Rectal smooth muscle tissue (tissue), 1 donor: Measurements from ENCODE around the gene VPS26A.

ENCODE experiments used
- H3K27ac ChIP-seq: one replicate; pipeline ENCODE4 v1.7.0; 2013; ENCODE audit warnings: low read depth, low read length, inconsistent platforms
- H3K27me3 ChIP-seq: one replicate; pipeline ENCODE4 v1.7.0; 2013; ENCODE audit warnings: low read length; ENCODE audit not compliant: control insufficient read depth, insufficient read depth
- H3K36me3 ChIP-seq: one replicate; pipeline ENCODE4 v1.7.0; 2013; ENCODE audit warnings: low read length; ENCODE audit not compliant: control insufficient read depth, insufficient read depth
- H3K4me1 ChIP-seq: one replicate; pipeline ENCODE4 v1.7.0; 2013; ENCODE audit warnings: low read length; ENCODE audit not compliant: control insufficient read depth, insufficient read depth
- H3K4me3 ChIP-seq: one replicate; pipeline ENCODE4 v1.7.0; 2013; ENCODE audit warnings: low read length
- H3K9ac ChIP-seq: one replicate; pipeline ENCODE4 v1.7.0; 2013; ENCODE audit warnings: low read length

The VPS26A gene

DNA sequence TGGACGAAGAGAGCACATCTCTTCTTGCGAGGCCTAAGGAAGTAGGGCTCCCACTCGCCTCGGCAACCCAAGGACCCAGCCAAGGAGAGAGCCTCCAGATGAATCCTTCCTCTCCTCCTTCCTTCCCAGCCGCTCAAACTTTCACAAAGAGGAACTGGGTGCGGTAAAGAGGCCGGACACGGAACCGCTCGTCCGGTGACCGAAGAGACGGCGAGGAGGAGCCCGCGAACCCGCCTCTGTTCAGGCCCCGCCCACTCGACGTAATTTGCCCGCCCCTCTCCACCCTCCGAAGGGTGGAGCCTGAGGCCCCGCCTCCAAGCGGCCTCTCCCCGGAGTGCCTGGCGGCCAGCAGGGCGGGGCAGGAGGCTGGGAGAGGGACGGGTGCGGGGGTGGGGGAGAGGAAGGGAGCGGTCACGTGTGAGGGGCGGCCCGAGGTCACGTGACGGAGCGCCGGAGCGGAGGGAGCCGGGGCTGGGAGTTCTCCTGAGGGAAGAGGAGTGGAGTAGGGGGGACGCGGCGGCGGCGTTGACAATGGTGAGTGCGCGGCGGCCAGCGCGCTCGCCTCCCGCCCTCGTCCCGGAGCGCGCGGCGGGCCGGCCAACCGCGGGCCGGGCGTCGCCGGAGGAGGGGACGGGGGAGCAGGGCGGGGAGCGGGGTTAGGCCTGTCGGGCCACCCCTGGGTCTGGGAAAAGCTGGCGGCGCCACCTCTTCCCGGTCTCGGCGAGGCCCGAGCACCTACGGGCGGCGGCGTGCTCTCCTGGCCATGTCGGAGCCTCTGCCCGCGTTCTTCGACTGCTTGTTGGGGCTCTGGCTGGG, at the start of gene VPS26A:
Gene VPS26A, plus strand, starts transcription at position 432 of the 816 bp plus-strand sequence. Its CDS starts 100 bp downstream, at position 532.
- peak within 1 kb of the TSS; percentile 99 for H3K27ac ChIP-seq
- peak within 1 kb of the TSS; percentile 98 for H3K9ac ChIP-seq
- H3K27me3 ChIP-seq: no peaks in the 10 kb centered on the region
- peak within 1 kb of the TSS; percentile 90 for H3K4me3 ChIP-seq
- no peaks in the 10 kb centered on the region for H3K36me3 ChIP-seq
- peaks cover 7% of the 10 kb centered on the region for H3K4me1 ChIP-seq

DNA sequence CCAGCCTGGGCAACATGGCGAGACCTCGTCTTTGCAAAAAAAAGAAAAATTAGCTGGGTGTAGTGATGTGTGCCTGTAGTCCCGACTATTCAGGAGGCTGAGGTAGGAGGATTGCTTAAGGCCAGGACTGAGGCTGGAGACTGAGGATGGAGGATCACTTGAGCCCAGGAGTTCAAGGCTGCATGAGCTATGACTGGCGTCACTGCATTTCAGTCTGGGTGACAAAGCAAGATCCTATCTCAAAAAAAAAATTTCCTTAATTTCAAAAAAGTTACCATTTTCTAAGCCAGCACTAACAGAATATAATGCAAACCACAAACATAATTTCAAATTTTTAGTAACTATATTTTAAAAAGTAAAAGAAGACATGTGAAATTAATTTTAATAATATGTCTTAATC, 49.4 kb upstream of the VPS26A start:
- no peak overlapping the region for H3K9ac ChIP-seq
- no peak overlapping the region for H3K27ac ChIP-seq
- H3K36me3 ChIP-seq: no peaks in the 10 kb centered on the region
- H3K4me3 ChIP-seq: no peak overlapping the region
- no peaks in the 10 kb centered on the region for H3K4me1 ChIP-seq
- no peaks in the 10 kb centered on the region for H3K27me3 ChIP-seq

- Histone ChIP-seq H3K4me1 (no peaks in the 10 kb centered on the region), H3K9ac (no peak overlapping the region), H3K27me3 (no peaks in the 10 kb centered on the region)
Observed at GRCh38 chr10:69075431-69075830, 48.5 kb upstream of the VPS26A start.

DNA sequence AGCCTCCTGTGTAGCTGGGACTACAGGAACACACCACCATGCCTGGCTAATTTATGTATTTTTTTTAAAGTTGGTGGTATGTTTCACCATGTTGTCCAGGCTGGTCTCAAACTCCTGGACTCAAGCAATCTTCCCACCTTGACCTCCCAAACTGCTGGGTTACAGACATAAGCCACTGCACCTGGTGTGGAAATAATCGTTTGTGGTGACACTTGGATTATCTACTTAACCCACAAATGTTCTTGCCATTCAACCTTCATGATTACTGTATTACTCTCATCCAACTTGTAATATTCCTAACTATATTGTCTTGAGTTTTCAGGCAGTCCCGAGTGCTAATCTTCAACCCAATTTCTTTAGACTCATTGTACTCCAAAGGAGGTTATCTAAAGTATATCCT, 45.7 kb upstream of the VPS26A start:
- no peaks in the 10 kb centered on the region for H3K36me3 ChIP-seq
- no peak overlapping the region for H3K9ac ChIP-seq
- no peaks in the 10 kb centered on the region for H3K27me3 ChIP-seq
- no peak overlapping the region for H3K4me3 ChIP-seq
- H3K4me1 ChIP-seq: no peaks in the 10 kb centered on the region
- no peak overlapping the region for H3K27ac ChIP-seq

More at GRCh38 chr10:69075431-69075830, 48.5 kb upstream of the VPS26A start:
- no peak overlapping the region for H3K4me3 ChIP-seq
- no peak overlapping the region for H3K27ac ChIP-seq
- H3K36me3 ChIP-seq: no peaks in the 10 kb centered on the region

GRCh38 chr10:69080226-69080625, 43.8 kb upstream of the VPS26A start:
- Histone ChIP-seq H3K9ac (no peak overlapping the region), H3K4me1 (no peaks in the 10 kb centered on the region), H3K27me3 (no peaks in the 10 kb centered on the region), H3K27ac (no peak overlapping the region), H3K4me3 (no peak overlapping the region), H3K36me3 (no peaks in the 10 kb centered on the region)

- H3K4me1 ChIP-seq: no peaks in the 10 kb centered on the region
- H3K27me3 ChIP-seq: no peaks in the 10 kb centered on the region
- no peak overlapping the region for H3K27ac ChIP-seq
- no peaks in the 10 kb centered on the region for H3K36me3 ChIP-seq
- H3K4me3 ChIP-seq: no peak overlapping the region
- no peak overlapping the region for H3K9ac ChIP-seq
Observed at GRCh38 chr10:69086001-69086509, 37.9 kb upstream of the VPS26A start.

DNA sequence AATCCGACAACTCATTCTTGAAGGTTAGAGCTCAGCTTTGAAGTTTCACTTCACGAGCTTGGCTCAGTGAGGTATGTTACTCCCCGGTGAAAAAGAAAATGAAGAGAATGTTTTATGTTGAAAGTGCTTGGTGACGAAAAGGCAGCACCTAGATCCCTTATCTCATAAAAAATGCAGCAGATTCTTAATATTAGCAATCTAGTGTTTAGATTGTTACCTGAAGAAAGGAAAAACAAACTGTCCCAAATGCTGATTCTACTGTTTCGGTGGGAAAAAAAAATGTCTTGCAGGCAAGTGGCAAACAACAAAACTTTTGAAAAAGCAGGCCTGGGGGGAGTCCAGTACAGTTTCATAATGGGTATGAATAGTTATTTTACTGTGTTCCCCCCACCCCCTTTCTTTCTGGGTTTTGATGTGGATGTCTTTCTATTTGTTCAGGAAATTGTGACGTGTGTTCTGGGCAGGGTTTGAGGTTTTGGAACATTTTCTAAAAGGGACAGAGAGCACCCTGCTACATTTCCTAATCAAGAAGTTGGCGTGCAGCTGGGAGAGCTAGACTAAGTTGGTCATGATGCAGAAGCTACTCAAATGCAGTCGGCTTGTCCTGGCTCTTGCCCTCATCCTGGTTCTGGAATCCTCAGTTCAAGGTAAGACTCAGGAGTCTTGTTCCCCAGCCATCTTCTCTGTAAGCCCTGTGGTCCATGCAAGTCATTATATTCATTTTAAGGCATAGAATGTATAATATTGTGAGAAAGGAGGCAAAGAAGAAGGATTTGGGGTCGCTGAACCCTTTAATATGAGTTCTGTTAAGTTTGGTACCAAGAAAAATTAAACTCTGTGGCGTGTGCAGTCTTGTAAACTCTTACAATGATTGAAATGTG, 36.1 kb upstream of the VPS26A start, which contains the start of gene SRGN:
Gene SRGN, plus strand, starts transcription at position 514 of the 881 bp plus-strand sequence. Its CDS starts 55 bp downstream, at position 569.
- Histone ChIP-seq H3K27ac (peak within 1 kb of the TSS; percentile 68), H3K27me3 (no peaks in the 10 kb centered on the region), H3K36me3 (no peaks in the 10 kb centered on the region), H3K9ac (no peak within 1 kb of the TSS), H3K4me1 (no peaks in the 10 kb centered on the region), H3K4me3 (peak within 1 kb of the TSS; percentile 60)

DNA sequence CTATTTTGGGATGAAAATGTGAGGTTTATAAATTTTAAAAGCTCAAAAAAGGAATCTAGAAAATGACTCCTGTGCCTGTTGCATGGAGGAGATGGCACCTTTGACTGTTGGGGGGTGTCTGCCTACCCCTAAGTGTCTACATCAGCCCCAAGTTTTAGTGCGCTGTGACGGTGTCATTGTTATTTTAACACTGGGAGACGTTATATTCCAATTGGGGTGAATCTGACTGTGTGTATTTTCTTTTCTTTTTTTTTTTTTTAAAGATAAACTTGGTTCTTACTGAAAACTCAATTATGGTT, 35.6 kb upstream of the VPS26A start:
- Histone ChIP-seq H3K27me3 (no peaks in the 10 kb centered on the region), H3K27ac (peak overlapping the region; percentile 68), H3K4me1 (no peaks in the 10 kb centered on the region), H3K4me3 (peak overlapping the region; percentile 60), H3K9ac (no peak overlapping the region), H3K36me3 (no peaks in the 10 kb centered on the region)

- H3K36me3 ChIP-seq: no peaks in the 10 kb centered on the region
- peak overlapping the region; percentile 60 for H3K4me3 ChIP-seq
- no peak overlapping the region for H3K9ac ChIP-seq
- no peaks in the 10 kb centered on the region for H3K27me3 ChIP-seq
- no peaks in the 10 kb centered on the region for H3K4me1 ChIP-seq
- H3K27ac ChIP-seq: peak overlapping the region; percentile 68
Observed at GRCh38 chr10:69088801-69089501, 35.0 kb upstream of the VPS26A start.

DNA sequence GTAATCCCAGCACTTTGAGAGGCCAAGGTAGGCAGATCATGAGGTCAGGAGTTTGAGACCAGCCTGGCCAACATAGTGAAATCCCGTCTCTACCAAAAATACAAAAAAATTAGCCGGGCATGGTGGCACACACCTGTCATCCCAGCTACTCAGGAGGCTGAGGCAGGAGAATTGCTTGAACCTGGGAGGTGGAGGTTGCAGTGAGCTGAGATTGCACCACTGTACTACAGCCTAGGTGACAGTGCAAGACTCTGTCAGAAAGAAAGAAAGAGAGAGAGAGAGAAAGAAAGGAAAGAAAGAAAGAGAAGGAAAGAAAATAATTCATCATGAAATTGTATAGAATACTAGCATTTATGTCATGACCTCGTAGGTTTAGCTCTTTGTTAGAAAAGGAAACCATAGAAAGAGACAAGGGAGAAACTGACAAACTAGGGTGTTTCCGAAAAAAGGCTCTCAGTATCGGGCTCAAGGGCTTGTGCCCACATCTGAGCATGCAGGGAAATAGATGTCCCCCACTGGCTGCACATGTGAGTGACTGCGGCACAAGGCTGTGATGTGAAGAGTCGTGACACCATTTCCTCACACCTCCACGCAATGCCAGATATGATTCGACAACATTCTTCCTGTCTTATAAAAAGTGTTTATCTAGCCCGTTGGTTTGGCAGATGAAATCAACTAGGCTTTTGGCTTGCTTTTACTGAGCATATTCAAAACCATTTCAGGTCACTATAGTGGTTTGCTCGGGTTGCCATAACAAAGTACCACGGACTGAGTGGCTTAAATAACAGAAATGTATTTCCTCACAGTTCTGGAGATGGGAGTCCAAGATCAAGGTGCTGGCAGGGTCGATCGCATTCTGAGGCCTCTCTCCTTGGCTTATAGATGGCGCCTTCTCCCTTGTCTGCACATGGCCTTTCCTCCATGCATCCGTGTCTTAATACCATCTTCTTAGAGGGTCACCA, 34.1 kb upstream of the VPS26A start:
- H3K9ac ChIP-seq: no peak overlapping the region
- H3K36me3 ChIP-seq: no peaks in the 10 kb centered on the region
- no peak overlapping the region for H3K27ac ChIP-seq
- peak overlapping the region; percentile 29 for H3K4me3 ChIP-seq
- no peaks in the 10 kb centered on the region for H3K4me1 ChIP-seq
- H3K27me3 ChIP-seq: no peaks in the 10 kb centered on the region

DNA sequence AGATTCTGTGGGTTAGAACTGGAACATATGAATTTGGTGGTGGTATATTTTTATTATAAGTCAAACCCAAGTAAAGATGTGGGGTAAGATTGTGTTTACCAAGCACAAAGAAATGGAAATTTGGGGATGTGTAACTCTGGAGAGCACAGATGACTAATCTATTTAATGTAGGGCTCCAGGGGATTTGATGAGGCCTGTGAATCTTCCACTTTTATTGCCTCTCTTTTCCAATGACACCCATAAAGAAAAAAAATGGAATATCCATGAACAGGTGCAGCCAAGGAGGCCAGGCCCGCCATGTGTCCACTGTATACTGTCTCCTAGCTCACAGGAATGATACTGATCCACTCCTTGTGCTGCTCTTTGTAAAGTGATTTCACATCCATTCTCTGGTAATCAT, 33.3 kb upstream of the VPS26A start:
- no peak overlapping the region for H3K27ac ChIP-seq
- no peaks in the 10 kb centered on the region for H3K36me3 ChIP-seq
- no peaks in the 10 kb centered on the region for H3K27me3 ChIP-seq
- H3K9ac ChIP-seq: no peak overlapping the region
- H3K4me3 ChIP-seq: peak overlapping the region; percentile 29
- H3K4me1 ChIP-seq: no peaks in the 10 kb centered on the region
